ENCODE results near the gene SORCS2. TPM values are rescaled to one million over a fixed set of nuclear protein-coding genes. Genes with fewer than 3 reads are reported as not detected.

SORCS2 gene
- total RNA-seq, 1 experiment from 2014 or later = 0.15 TPM

GRCh38 chr4:7287274-7287917, 95.1 kb downstream of the SORCS2 start:
- Histone ChIP-seq H3K27ac (ENCODE audit: low read length) (no peak overlapping the region), H3K4me1 (ENCODE audit: control insufficient read depth, insufficient read depth, low read length) (peaks cover 3% of the 10 kb centered on the region; the same call in 1 of the 2 replicates), H3K27me3 (ENCODE audit: control insufficient read depth, insufficient read depth, low read length) (no peaks in the 10 kb centered on the region), H3K4me3 (ENCODE audit: low read depth in 2 of 2, low read length in 2 of 2) (no peak overlapping the region), H3K36me3 (ENCODE audit: control insufficient read depth, insufficient read depth, low read length) (no peaks in the 10 kb centered on the region), H3K9me3 (ENCODE audit: control insufficient read depth, insufficient read depth, low read depth, low read length) (no peaks in the 10 kb centered on the region)
- ChIA-PET CTCF (no interaction called here), POLR2A (no interaction called here)
- DNase-seq (ENCODE audit: low read depth, low spot score) (no peak), ATAC-seq (no peak)
- no TSS peak for BruUV-seq (replicated peaks)
- TF ChIP-seq CTCF (IDR thresholded peaks at IDR 0.05) (no peak), REST (IDR thresholded peaks at IDR 0.05; ENCODE audit: insufficient read depth in 1 of 2, low read depth in 2 of 2, low read length in 1 of 2) (no peak), POLR2AphosphoS5 (IDR thresholded peaks at IDR 0.05; ENCODE audit: low read depth, low read length) (no peak), TCF7L2 (IDR thresholded peaks at IDR 0.05; ENCODE audit: low read depth, low read length) (no peak), SIN3A (IDR thresholded peaks at IDR 0.05; ENCODE audit: borderline replicate concordance, insufficient read depth, low read depth, low read length) (no peak)
- intact Hi-C loops (cut with micrococcal nuclease; ENCODE audit: unreplicated experiment) (no loop called here), in situ Hi-C loops (cut with HindIII; ENCODE audit: low pct_unique_long_range_greater_than_20kb, low sequenced_read_pairs) (no loop called here)

GRCh38 chr4:7287918-7288280, 95.6 kb downstream of the SORCS2 start:
- Histone ChIP-seq H3K36me3 (ENCODE audit: control insufficient read depth, insufficient read depth, low read length) (no peaks in the 10 kb centered on the region), H3K4me1 (ENCODE audit: control insufficient read depth, insufficient read depth, low read length) (peaks cover 3% of the 10 kb centered on the region; the same call in 1 of the 2 replicates), H3K9me3 (ENCODE audit: control insufficient read depth, insufficient read depth, low read depth, low read length) (no peaks in the 10 kb centered on the region), H3K27me3 (ENCODE audit: control insufficient read depth, insufficient read depth, low read length) (no peaks in the 10 kb centered on the region), H3K27ac (ENCODE audit: low read length) (no peak overlapping the region), H3K4me3 (ENCODE audit: low read depth in 2 of 2, low read length in 2 of 2) (no peak overlapping the region)
- POLR2A ChIA-PET = no interaction called here
- no peak for ATAC-seq
- no TSS peak for BruUV-seq (replicated peaks)
- intact Hi-C loops (cut with micrococcal nuclease; ENCODE audit: unreplicated experiment) (no loop called here), in situ Hi-C loops (cut with HindIII; ENCODE audit: low pct_unique_long_range_greater_than_20kb, low sequenced_read_pairs) (no loop called here)
- TF ChIP-seq POLR2AphosphoS5 (IDR thresholded peaks at IDR 0.05; ENCODE audit: low read depth, low read length) = no peak
- TF ChIP-seq CTCF (IDR thresholded peaks at IDR 0.05) = no peak
- no peak for TF ChIP-seq TCF7L2 (IDR thresholded peaks at IDR 0.05; ENCODE audit: low read depth, low read length)
- no peak for TF ChIP-seq REST (IDR thresholded peaks at IDR 0.05; ENCODE audit: insufficient read depth in 1 of 2, low read depth in 2 of 2, low read length in 1 of 2)
- CTCF ChIA-PET = no interaction called here
- no peak for DNase-seq (ENCODE audit: low read depth, low spot score)

Data from Panc1 (cell line).